A549 (cell line): ENCODE measurements around the gene OPRL1. TPM values are rescaled to one million over a fixed set of nuclear protein-coding genes. Genes with fewer than 3 reads are reported as not detected.

Experiments used
- ATAC-seq, 2 experiments: fragments of 200-7000 bp in 1 of 2; fragments of >200 bp in 1 of 2; cut with Nextera tagmentation in 1 of 2; cut with Tn5 transposase in 1 of 2; 3 replicates each; pipeline versions ENCODE4 v1.8.0 to v1.9.1; 2018 to 2020; ENCODE audit warnings: mild to moderate bottlenecking in 1 of 2, moderate library complexity in 1 of 2
- CTCF ChIA-PET: fragments of 300-600 bp; sonication (Branson Sonifier 250); formaldehyde crosslinking; extraction: SDS; loops from one replicate; lab custom pipeline; 2021; ENCODE audit warnings: antibody characterized with exemption, inconsistent platforms; lab: Yijun Ruan, JAX
- POLR2A ChIA-PET: fragments of 350-600 bp; formaldehyde crosslinking; extraction: SDS; loops from one replicate; lab custom pipeline; 2021; ENCODE audit warnings: antibody characterized with exemption, inconsistent platforms; lab: Yijun Ruan, JAX
- DNase-seq, 2 experiments: peaks; one replicate each; pipeline versions ENCODE4 v3.0.0 to v3.0.0-alpha.2; 2011 to 2016; ENCODE audit warnings: low read depth in 1 of 2, low spot score in 1 of 2
- FAIRE-seq: peaks from 2 replicates; lab custom pipeline; 2011; peaks lifted over from hg19 to GRCh38; lab: Jason Lieb, UNC
- H3K27ac ChIP-seq, 2 experiments: fragments of >200 bp; sonication (Bioruptor Twin); formaldehyde crosslinking; 3 replicates each; pipeline ENCODE4 v1.5.1; 2016 to 2017
- H3K4me1 ChIP-seq: fragments of >200 bp; sonication (Bioruptor Twin); formaldehyde crosslinking; 3 replicates; pipeline ENCODE4 v1.6.1; 2016
- H3K4me2 ChIP-seq: fragments of >200 bp; sonication (Bioruptor Twin); formaldehyde crosslinking; 3 replicates; pipeline ENCODE4 v1.6.1; 2016
- H3K4me3 ChIP-seq: fragments of >200 bp; sonication (Bioruptor Twin); formaldehyde crosslinking; 3 replicates; pipeline ENCODE4 v1.5.1; 2016
- H3K9me3 ChIP-seq: fragments of >200 bp; sonication (Bioruptor Twin); formaldehyde crosslinking; 3 replicates; pipeline ENCODE4 v1.6.1; 2016
- ATOH8 ChIP-seq: fragments of 250-450 bp; sonication (Bioruptor Pico); IDR thresholded peaks from 2 replicates; pipeline ENCODE4 v1.5.0; 2020; ENCODE audit warnings: low read depth, mild to moderate bottlenecking, moderate library complexity
- BHLHE40 ChIP-seq: IDR thresholded peaks from 2 replicates; pipeline ENCODE4 v1.6.1; 2012; ENCODE audit warnings: low read depth, low read length, inconsistent platforms
- CEBPB ChIP-seq, 2 experiments: fragments of >200 bp in 1 of 2; sonication (Bioruptor Twin) in 1 of 2; formaldehyde crosslinking in 1 of 2; IDR thresholded peaks; 2 replicates each; pipeline ENCODE4 v1.6.1; 2012 to 2016
- FOSB ChIP-seq: fragments of 250-450 bp; sonication (Bioruptor Pico); IDR thresholded peaks from 2 replicates; pipeline ENCODE4 v1.5.0; 2020; ENCODE audit warnings: mild to moderate bottlenecking, moderate library complexity
- FOSL2 ChIP-seq, 2 experiments: fragments of 450-650 bp in 1 of 2; fragments of >200 bp in 1 of 2; sonication (Bioruptor Twin) in 1 of 2; formaldehyde crosslinking; IDR thresholded peaks; 2 replicates each; pipeline versions ENCODE4 v1.5.0 to v1.6.1; 2016 to 2020; ENCODE audit warnings: mild to moderate bottlenecking in 1 of 2, moderate library complexity in 1 of 2
- JUN ChIP-seq, 2 experiments: fragments of >200 bp; sonication (Bioruptor Twin); formaldehyde crosslinking; IDR thresholded peaks; 2 replicates in 1 of 2; 3 replicates in 1 of 2; pipeline ENCODE4 v1.6.1; 2016 to 2017
- MAFK ChIP-seq: fragments of 450-650 bp; IDR thresholded peaks from 2 replicates; pipeline ENCODE4 v1.6.1; 2014; ENCODE audit not compliant: partially characterized antibody
- MYC ChIP-seq: IDR thresholded peaks from 2 replicates; pipeline ENCODE4 v1.6.1; 2012; ENCODE audit warnings: mild to moderate bottlenecking, inconsistent platforms, low read length, improper control_type of control experiment, borderline replicate concordance
- NR3C1 ChIP-seq: fragments of >200 bp; sonication (Bioruptor Twin); formaldehyde crosslinking; IDR thresholded peaks from 3 replicates; pipeline ENCODE4 v1.6.1; 2017
- PHF8 ChIP-seq: fragments of 200-600 bp; sonication (generic); IDR thresholded peaks from 2 replicates; pipeline ENCODE4 v1.6.1; 2016; ENCODE audit warnings: low read depth, mild to moderate bottlenecking, antibody characterized with exemption, moderate library complexity, borderline replicate concordance
- POLR2A ChIP-seq: IDR thresholded peaks from 2 replicates; pipeline ENCODE4 v1.6.1; 2012; ENCODE audit warnings: mild to moderate bottlenecking, low read length
- TP53 ChIP-seq: fragments of 250-450 bp; sonication (Bioruptor Pico); IDR thresholded peaks from 2 replicates; pipeline ENCODE4 v1.5.0; 2021; ENCODE audit warnings: mild to moderate bottlenecking, moderate library complexity
- ZSCAN20 ChIP-seq: fragments of 250-450 bp; sonication (Bioruptor Pico); IDR thresholded peaks from 2 replicates; pipeline ENCODE4 v1.8.0; 2022; ENCODE audit warnings: mild to moderate bottlenecking, moderate library complexity
- WGBS: methylation state at CpG from one replicate; pipeline ENCODE4 v1.1.6; 2017; ENCODE audit errors: missing lambda C conversion rate; 5-methylcytosine and 5-hydroxymethylcytosine counted together
- polyA plus RNA-seq, 4 experiments: library from polyadenylated mRNA; depleted of rRNA in 3 of 4; stranded (reverse); fragments of >200 nt; fragmentation: RNase III in 1 of 4; extraction: RNeasy Plus Mini Kit Qiagen cat#74134 plus additional on column Dnase treatment in 1 of 4; gene quantifications; 2 replicates in 3 of 4; 3 replicates in 1 of 4; pipeline ENCODE4 v1.2.3, GENCODE V29; 2011 to 2017
- TF ChIP-seq, protein P1 (sequence below): IDR thresholded peaks from 2 replicates; pipeline ENCODE4 v1.6.1; 2012
- TF ChIP-seq, protein P2 (sequence below): fragments of >200 bp; sonication (Bioruptor Twin); formaldehyde crosslinking; IDR thresholded peaks from 2 replicates; pipeline ENCODE4 v1.6.1; 2016
- TF ChIP-seq, protein P3 (sequence below): fragments of 450-650 bp; IDR thresholded peaks from 2 replicates; pipeline ENCODE4 v1.6.1; 2014; ENCODE audit warnings: antibody characterized with exemption
- TF ChIP-seq, protein P4 (sequence below): IDR thresholded peaks from 2 replicates; pipeline ENCODE4 v1.6.1; 2012; ENCODE audit warnings: low read depth, borderline replicate concordance

Gene OPRL1
- polyA plus RNA-seq, 2 of the 4 experiments (the other 2 are of a cell fraction) = 0.54 to 1.2 TPM

- ATAC-seq (no peak), FAIRE-seq (no peak), DNase-seq (no peak)
- TF ChIP-seq, protein P1, sequence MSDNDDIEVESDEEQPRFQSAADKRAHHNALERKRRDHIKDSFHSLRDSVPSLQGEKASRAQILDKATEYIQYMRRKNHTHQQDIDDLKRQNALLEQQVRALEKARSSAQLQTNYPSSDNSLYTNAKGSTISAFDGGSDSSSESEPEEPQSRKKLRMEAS = no peak
- TF ChIP-seq MYC = no peak
- TF ChIP-seq, protein P2, sequence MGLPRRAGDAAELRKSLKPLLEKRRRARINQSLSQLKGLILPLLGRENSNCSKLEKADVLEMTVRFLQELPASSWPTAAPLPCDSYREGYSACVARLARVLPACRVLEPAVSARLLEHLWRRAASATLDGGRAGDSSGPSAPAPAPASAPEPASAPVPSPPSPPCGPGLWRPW = no peak
- Histone ChIP-seq H3K4me3 (peak overlapping the region; percentile 67), H3K4me1 (peaks cover 40% of the 10 kb centered on the region), H3K4me2 (peak overlapping the region; percentile 99), H3K9me3 (no peaks in the 10 kb centered on the region), H3K27ac (peak overlapping the region; percentile 84 to 96; a peak in 5 of 6 replicates)
- ChIA-PET POLR2A (interaction anchor here (6.5 kb wide), 1 partner anchor 14 kb away, joined by 29 read pairs; the partner anchor contains the start of gene TCEA2), CTCF (interaction anchor here (0.5 to 1.8 kb wide), 2 partner anchors 21 to 364 kb away, joined by 3 to 4 read pairs; no protein-coding TSS in a partner anchor)
- 94% methylated on average over 66 of the region's 101 CpGs for WGBS
Measured at GRCh38 chr20:64048402-64049044, 31.4 kb upstream of the OPRL1 start.

- FAIRE-seq (no peak), DNase-seq (peak in 1 of 2 experiments; percentile 59), ATAC-seq (peak; percentile 25 to 38)
- peak within 1 kb of the TSS; percentile 67 for H3K4me3 ChIP-seq
- H3K4me1 ChIP-seq = peaks cover 43% of the 10 kb centered on the region
- H3K4me2 ChIP-seq = peak within 1 kb of the TSS; percentile 99
- no peaks in the 10 kb centered on the region for H3K9me3 ChIP-seq
- TF ChIP-seq NR3C1 (no peak), BHLHE40 (no peak), FOSL2 (IDR thresholded peaks at IDR 0.05) (no peak), FOSL2 (CRISPR knock-in tag; IDR thresholded peaks at IDR 0.05) (no peak), ZSCAN20 (no peak), ATOH8 (CRISPR knock-in tag) (no peak), PHF8 (no peak), TP53 (CRISPR knock-in tag) (no peak), CEBPB (IDR thresholded peaks at IDR 0.05) (no peak), JUN (IDR thresholded peaks at IDR 0.05) (0 out of 5 replicates have a peak, but pooled peaks of 1 of the 2 experiments have one; percentile 25), MAFK (peak; percentile 18), POLR2A (peak; percentile 38; the same call in 1 of the 2 replicates), FOSB (CRISPR knock-in tag) (no peak)
- TF ChIP-seq, protein P1 = peak; percentile 22; the same call in 1 of the 2 replicates
- TF ChIP-seq, protein P3, sequence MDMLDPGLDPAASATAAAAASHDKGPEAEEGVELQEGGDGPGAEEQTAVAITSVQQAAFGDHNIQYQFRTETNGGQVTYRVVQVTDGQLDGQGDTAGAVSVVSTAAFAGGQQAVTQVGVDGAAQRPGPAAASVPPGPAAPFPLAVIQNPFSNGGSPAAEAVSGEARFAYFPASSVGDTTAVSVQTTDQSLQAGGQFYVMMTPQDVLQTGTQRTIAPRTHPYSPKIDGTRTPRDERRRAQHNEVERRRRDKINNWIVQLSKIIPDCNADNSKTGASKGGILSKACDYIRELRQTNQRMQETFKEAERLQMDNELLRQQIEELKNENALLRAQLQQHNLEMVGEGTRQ = no peak
- TF ChIP-seq, protein P4, sequence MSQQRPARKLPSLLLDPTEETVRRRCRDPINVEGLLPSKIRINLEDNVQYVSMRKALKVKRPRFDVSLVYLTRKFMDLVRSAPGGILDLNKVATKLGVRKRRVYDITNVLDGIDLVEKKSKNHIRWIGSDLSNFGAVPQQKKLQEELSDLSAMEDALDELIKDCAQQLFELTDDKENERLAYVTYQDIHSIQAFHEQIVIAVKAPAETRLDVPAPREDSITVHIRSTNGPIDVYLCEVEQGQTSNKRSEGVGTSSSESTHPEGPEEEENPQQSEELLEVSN = 0 out of 2 replicates have a peak, but pooled peaks have one; percentile 2
- H3K27ac ChIP-seq = peak within 1 kb of the TSS; percentile 84 to 96
- no CpG with 5 or more reads among the region's 111 CpGs for WGBS
- POLR2A ChIA-PET = interaction anchor here (6.5 kb wide), 1 partner anchor 13 kb away, joined by 29 read pairs; the partner anchor contains the start of gene TCEA2
- CTCF ChIA-PET = interaction anchor here (1.4 to 1.8 kb wide), 2 partner anchors 11 to 20 kb away, joined by 4 to 6 read pairs; no protein-coding TSS in a partner anchor
Measured at GRCh38 chr20:64049060-64049877, 30.6 kb upstream of the OPRL1 start, which contains the start of gene SOX18. TSS of gene SOX18 (minus strand) at chr20:64049639. CDS start at chr20:64049516, 123 bp downstream.
